ENCODE measurements around the gene NLRP1.
A peak's percentile ranks its signal among the peaks of the same experiment; 100 is the strongest.

NLRP1 gene

DNA sequence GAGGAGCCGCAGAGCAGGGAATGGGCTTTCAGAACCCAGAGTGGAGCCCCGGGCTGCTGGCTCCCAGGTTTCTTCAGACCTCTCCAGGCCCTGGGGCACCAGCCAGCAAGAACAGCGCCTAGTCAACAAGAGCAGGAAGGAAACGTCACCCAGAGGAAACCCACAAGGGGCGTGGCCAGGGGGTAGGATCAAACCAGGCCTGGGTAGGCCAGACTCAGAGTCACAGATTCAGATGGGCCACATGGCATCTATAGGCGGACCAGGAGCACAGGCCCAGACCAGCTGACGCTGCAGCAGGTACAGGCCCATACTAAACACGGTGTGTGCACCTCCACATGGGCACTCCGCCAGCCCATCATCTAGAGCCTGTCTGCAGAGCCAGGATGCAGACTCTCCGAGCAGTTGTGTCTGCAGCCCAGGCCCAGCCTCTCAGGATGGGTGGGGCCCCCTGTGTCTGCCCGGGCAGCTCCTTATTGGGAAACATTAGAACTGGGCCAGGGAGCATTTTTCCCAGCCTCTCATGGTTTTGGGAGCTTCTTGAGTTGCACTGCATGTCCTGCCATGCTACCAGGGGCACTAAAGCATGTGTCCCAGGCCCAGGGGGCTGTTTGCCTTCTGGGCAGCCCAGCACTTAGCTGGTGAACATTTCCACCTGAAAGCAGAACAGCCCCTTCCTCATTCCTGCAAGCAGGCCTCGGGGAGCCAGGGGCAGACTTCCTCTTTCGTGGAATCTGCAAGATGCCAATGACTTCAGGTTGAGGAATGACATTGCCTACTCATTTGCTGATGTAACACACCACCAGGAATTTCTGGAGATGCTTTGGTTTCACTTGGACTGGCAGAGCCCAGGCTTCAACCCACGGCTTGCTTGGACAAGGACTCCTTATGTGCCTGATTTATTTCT is at the start of gene NLRP1:
Gene NLRP1, minus strand, starts transcription at position 127 of the 904 bp plus-strand sequence. CDS start 552 bp downstream, outside the sequence.
- Histone ChIP-seq H3K27me3 (ENCODE audit: low read depth, low read length) (no peaks in the 10 kb centered on the region), H3K27ac (ENCODE audit: low read length) (peak within 1 kb of the TSS; percentile 91), H3K4me3 (ENCODE audit: low read depth in 1 of 2, low read length in 2 of 2) (peak within 1 kb of the TSS; percentile 59 to 66), H3K9me3 (ENCODE audit: control insufficient read depth in 1 of 2, low read length in 2 of 2) (no peaks in the 10 kb centered on the region), H3K4me1 (ENCODE audit: control insufficient read depth in 1 of 2, insufficient read depth in 2 of 2, low read length in 2 of 2) (peaks cover 12 to 18% of the 10 kb centered on the region in 2 donors), H3K36me3 (ENCODE audit: control insufficient read depth in 1 of 2, insufficient read depth in 2 of 2, low read length in 2 of 2) (no peaks in the 10 kb centered on the region)

DNA sequence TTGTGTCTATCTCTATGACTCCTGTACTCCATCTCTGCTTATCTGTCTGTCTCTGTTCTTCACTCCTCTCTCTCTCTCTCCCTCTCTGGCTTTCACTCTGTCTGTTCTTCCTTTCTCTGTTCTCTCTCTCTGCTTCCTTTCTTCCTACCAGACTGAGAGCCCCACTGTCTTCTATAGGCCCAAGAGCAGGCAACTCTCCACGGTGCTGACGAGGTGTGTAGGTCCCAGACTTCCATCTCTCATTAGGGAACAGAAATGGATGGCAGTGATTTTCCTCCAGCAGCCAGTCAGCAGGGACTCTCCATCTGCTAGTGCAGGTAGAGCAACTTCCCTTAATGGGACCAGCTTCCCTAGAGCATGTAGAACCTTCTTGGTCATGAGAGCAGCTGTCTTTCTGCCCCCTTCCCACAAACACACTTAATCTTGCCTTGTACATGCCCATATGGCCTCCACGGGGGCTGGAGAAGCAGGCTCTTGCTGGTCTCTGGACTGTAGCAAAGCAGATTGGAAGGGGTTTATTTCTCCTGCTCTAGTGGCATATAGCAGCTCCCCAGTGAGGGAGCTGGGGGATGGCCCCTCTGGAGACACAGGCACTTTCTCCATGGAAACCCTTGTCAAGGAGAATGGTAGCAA is 47.8 kb upstream of the NLRP1 start:
- Histone ChIP-seq H3K27ac (ENCODE audit: low read length) (no peak overlapping the region), H3K9me3 (ENCODE audit: control insufficient read depth in 1 of 2, low read length in 2 of 2) (no peaks in the 10 kb centered on the region), H3K4me3 (ENCODE audit: low read depth in 1 of 2, low read length in 2 of 2) (no peak overlapping the region), H3K27me3 (ENCODE audit: low read depth, low read length) (no peaks in the 10 kb centered on the region), H3K36me3 (ENCODE audit: control insufficient read depth in 1 of 2, insufficient read depth in 2 of 2, low read length in 2 of 2) (no peaks in the 10 kb centered on the region), H3K4me1 (ENCODE audit: control insufficient read depth in 1 of 2, insufficient read depth in 2 of 2, low read length in 2 of 2) (no peaks in the 10 kb centered on the region)

DNA sequence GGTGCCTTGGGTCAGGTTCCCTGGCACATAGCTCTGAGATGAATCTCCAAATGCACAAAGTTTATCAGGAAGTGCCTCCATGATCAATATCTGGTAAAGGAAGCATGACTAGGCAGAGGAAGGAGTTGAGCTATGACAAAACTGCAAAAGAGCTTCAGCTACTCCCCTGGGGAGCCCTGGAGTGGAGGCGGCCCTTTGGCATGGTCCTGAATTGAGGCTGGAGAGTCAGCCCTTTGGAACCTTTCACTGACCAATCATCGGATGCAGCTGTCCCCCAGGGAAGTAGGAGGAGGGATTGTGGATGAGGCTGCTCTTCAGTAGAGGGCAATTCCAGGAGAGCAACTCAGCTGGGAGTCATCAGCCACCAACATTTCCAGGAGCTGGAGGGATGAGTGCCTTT is 46.1 kb upstream of the NLRP1 start:
- H3K27ac ChIP-seq (ENCODE audit: low read length): no peak overlapping the region
- H3K4me1 ChIP-seq (ENCODE audit: control insufficient read depth in 1 of 2, insufficient read depth in 2 of 2, low read length in 2 of 2): no peaks in the 10 kb centered on the region
- H3K36me3 ChIP-seq (ENCODE audit: control insufficient read depth in 1 of 2, insufficient read depth in 2 of 2, low read length in 2 of 2): no peaks in the 10 kb centered on the region
- H3K4me3 ChIP-seq (ENCODE audit: low read depth in 1 of 2, low read length in 2 of 2): no peak overlapping the region
- no peaks in the 10 kb centered on the region for H3K9me3 ChIP-seq (ENCODE audit: control insufficient read depth in 1 of 2, low read length in 2 of 2)
- no peaks in the 10 kb centered on the region for H3K27me3 ChIP-seq (ENCODE audit: low read depth, low read length)

DNA sequence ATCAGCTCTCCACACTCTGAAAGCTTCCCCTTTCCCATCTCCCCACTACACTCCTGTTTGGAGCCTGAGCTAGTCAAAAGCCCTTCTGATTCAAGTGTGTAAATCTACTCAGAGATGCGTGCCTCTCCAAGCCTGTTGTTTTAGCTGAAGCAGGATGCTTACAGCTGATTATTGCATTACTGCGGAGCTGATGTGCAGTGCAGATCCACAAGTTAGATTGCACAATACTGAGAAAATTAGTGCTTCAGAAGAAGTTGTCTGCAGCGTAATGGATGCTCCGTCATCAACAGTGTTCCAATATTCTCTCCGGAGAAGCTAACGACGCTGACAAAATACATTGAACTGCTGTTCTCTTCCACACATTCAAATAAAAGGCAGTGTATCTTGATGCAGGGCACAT is 44.8 kb upstream of the NLRP1 start:
- Histone ChIP-seq H3K27me3 (ENCODE audit: low read depth, low read length) (no peaks in the 10 kb centered on the region), H3K36me3 (ENCODE audit: control insufficient read depth in 1 of 2, insufficient read depth in 2 of 2, low read length in 2 of 2) (no peaks in the 10 kb centered on the region), H3K4me3 (ENCODE audit: low read depth in 1 of 2, low read length in 2 of 2) (no peak overlapping the region), H3K27ac (ENCODE audit: low read length) (no peak overlapping the region), H3K9me3 (ENCODE audit: control insufficient read depth in 1 of 2, low read length in 2 of 2) (no peaks in the 10 kb centered on the region), H3K4me1 (ENCODE audit: control insufficient read depth in 1 of 2, insufficient read depth in 2 of 2, low read length in 2 of 2) (no peaks in the 10 kb centered on the region)

DNA sequence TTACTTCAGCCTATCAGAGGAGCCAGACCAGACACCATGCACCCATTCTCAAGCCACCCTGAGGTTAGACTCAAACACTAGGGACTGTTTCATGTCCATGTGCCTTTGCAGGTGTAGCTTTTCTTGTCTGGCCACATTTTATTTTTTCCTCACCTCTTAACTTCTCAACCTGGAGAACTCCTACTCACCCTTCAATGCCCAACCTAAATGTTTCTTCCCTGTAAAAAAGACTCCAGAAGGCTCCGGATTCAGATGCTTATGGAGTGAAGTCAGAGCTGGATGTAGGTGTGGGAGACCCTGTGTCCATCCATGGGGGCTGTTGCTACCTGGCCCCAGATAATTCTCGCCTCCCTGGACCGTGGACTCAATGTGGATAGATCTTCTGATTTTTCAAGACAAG is 44.0 kb upstream of the NLRP1 start:
- no peaks in the 10 kb centered on the region for H3K27me3 ChIP-seq (ENCODE audit: low read depth, low read length)
- no peaks in the 10 kb centered on the region for H3K36me3 ChIP-seq (ENCODE audit: control insufficient read depth in 1 of 2, insufficient read depth in 2 of 2, low read length in 2 of 2)
- H3K4me1 ChIP-seq (ENCODE audit: control insufficient read depth in 1 of 2, insufficient read depth in 2 of 2, low read length in 2 of 2): no peaks in the 10 kb centered on the region
- no peak overlapping the region for H3K4me3 ChIP-seq (ENCODE audit: low read depth in 1 of 2, low read length in 2 of 2)
- no peaks in the 10 kb centered on the region for H3K9me3 ChIP-seq (ENCODE audit: control insufficient read depth in 1 of 2, low read length in 2 of 2)
- no peak overlapping the region for H3K27ac ChIP-seq (ENCODE audit: low read length)

DNA sequence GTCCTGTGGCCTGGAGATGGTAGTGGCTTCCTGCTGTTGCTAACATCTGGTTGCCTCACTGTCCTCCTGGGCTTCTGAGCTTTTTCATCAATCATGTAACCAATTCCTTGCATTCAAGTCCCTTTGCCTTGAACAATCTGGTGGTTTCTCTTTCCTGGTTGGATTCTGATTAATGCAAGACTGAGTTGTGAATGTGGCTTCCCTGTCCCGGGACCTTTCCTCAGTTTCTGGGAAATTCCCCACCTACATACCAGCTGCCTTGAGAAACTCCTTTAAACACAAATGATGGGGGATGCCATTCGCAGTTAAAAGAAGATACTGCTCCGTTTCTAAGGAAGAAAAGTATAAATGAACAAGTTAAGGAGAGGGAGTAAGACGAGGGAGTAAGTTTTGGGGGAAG is 39.9 kb upstream of the NLRP1 start:
- Histone ChIP-seq H3K36me3 (ENCODE audit: control insufficient read depth in 1 of 2, insufficient read depth in 2 of 2, low read length in 2 of 2) (no peaks in the 10 kb centered on the region), H3K27ac (ENCODE audit: low read length) (no peak overlapping the region), H3K4me1 (ENCODE audit: control insufficient read depth in 1 of 2, insufficient read depth in 2 of 2, low read length in 2 of 2) (no peaks in the 10 kb centered on the region), H3K27me3 (ENCODE audit: low read depth, low read length) (no peaks in the 10 kb centered on the region), H3K4me3 (ENCODE audit: low read depth in 1 of 2, low read length in 2 of 2) (no peak overlapping the region), H3K9me3 (ENCODE audit: control insufficient read depth in 1 of 2, low read length in 2 of 2) (no peaks in the 10 kb centered on the region)

DNA sequence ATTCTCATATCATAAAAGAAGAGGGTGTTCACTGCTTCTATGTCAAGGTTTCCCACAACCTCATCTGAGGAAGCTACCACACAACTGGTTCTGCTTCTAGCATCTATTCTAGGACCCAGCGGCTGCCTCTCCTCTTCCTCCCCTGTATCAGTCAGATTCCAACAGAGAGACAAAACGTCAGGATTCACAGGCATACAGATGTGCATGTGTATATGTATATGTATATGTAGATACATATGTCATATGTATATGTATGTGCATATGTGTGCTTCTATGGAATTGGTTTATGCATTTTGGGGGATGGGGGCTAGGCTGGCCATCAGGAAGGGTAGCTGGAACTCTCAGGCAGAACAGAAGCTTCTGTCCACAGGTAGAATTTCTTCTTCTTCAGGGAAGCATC is 37.4 kb upstream of the NLRP1 start:
- Histone ChIP-seq H3K4me1 (ENCODE audit: control insufficient read depth in 1 of 2, insufficient read depth in 2 of 2, low read length in 2 of 2) (no peaks in the 10 kb centered on the region), H3K9me3 (ENCODE audit: control insufficient read depth in 1 of 2, low read length in 2 of 2) (no peaks in the 10 kb centered on the region), H3K27me3 (ENCODE audit: low read depth, low read length) (no peaks in the 10 kb centered on the region), H3K27ac (ENCODE audit: low read length) (no peak overlapping the region), H3K4me3 (ENCODE audit: low read depth in 1 of 2, low read length in 2 of 2) (no peak overlapping the region), H3K36me3 (ENCODE audit: control insufficient read depth in 1 of 2, insufficient read depth in 2 of 2, low read length in 2 of 2) (no peaks in the 10 kb centered on the region)

DNA sequence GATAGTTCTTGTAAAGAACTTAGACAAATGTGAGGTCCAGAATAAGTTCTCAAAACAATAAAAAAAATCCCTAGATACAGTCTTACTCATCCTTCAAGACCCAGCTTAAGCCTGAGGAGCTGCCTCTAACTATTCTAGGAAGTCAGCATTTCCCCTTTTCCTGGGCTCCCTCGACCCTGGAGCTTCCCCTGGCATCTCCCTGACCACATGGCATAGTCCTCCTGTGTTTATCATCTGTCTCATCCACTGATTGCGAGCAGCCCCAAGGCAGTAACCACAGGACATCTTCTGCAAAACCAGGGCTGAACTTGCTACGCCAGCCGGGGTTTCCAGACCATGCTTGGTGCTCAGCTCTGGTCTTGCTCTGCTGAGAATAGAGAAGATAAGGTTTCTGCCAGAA is 36.7 kb upstream of the NLRP1 start:
- Histone ChIP-seq H3K4me1 (ENCODE audit: control insufficient read depth in 1 of 2, insufficient read depth in 2 of 2, low read length in 2 of 2) (no peaks in the 10 kb centered on the region), H3K27me3 (ENCODE audit: low read depth, low read length) (no peaks in the 10 kb centered on the region), H3K9me3 (ENCODE audit: control insufficient read depth in 1 of 2, low read length in 2 of 2) (no peaks in the 10 kb centered on the region), H3K27ac (ENCODE audit: low read length) (no peak overlapping the region), H3K36me3 (ENCODE audit: control insufficient read depth in 1 of 2, insufficient read depth in 2 of 2, low read length in 2 of 2) (no peaks in the 10 kb centered on the region), H3K4me3 (ENCODE audit: low read depth in 1 of 2, low read length in 2 of 2) (no peak overlapping the region)

DNA sequence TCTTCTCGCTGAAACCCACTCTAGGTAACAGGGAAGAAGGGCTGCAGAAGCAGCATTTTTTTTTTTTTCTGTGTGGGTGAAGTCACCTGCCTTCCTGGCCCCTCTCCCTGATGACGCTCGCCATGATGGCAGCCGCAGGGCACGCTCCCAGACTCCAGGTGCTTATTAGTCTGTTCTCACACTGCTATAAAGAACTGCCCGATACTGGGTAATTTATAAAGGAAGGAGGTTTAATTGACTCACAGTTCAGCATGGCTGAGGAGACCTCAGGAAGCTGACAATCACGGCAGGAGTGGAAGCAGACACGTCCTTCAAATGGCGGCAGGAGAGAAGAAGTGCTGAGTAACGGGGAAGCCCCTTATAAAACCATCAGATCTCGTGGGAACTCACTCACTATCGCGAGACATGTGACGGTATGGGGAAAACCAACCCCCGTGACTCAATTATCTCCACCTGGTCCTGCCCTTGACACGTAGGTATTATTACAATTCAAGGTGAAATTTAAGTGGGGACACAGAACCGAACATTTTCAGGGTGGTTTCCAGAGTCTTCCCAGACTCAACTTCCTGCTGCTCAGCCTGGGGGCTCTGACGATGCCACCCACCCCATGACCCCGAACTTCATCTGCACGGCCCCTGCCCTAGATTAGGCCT is 34.9 kb upstream of the NLRP1 start:
- H3K9me3 ChIP-seq (ENCODE audit: control insufficient read depth in 1 of 2, low read length in 2 of 2): no peaks in the 10 kb centered on the region

DNA sequence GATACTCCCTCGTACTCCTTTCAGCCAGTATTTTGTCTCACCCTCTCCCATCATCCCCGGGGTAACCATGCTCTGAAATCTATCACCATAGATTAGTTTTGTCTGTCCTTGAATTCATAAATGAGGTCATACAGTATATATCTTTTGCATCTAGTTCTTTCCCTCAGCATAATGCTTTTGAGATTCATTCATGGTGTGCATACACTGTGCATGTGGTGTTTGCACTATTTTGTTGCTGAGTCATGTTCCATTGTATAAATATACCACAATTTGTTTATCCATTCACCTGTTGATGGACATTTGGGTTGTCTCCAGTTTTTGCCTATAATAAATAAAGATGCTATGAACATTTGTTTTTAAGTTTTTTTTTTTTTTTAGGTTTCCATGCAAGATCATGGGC is 34.2 kb upstream of the NLRP1 start:
- Histone ChIP-seq H3K27me3 (ENCODE audit: low read depth, low read length) (no peaks in the 10 kb centered on the region), H3K36me3 (ENCODE audit: control insufficient read depth in 1 of 2, insufficient read depth in 2 of 2, low read length in 2 of 2) (no peaks in the 10 kb centered on the region), H3K9me3 (ENCODE audit: control insufficient read depth in 1 of 2, low read length in 2 of 2) (no peaks in the 10 kb centered on the region)

More for the DNA sequence above, 34.9 kb upstream of the NLRP1 start:
- Histone ChIP-seq H3K27me3 (ENCODE audit: low read depth, low read length) (no peaks in the 10 kb centered on the region), H3K4me3 (ENCODE audit: low read depth in 1 of 2, low read length in 2 of 2) (no peak overlapping the region), H3K36me3 (ENCODE audit: control insufficient read depth in 1 of 2, insufficient read depth in 2 of 2, low read length in 2 of 2) (no peaks in the 10 kb centered on the region), H3K27ac (ENCODE audit: low read length) (no peak overlapping the region), H3K4me1 (ENCODE audit: control insufficient read depth in 1 of 2, insufficient read depth in 2 of 2, low read length in 2 of 2) (no peaks in the 10 kb centered on the region)

DNA sequence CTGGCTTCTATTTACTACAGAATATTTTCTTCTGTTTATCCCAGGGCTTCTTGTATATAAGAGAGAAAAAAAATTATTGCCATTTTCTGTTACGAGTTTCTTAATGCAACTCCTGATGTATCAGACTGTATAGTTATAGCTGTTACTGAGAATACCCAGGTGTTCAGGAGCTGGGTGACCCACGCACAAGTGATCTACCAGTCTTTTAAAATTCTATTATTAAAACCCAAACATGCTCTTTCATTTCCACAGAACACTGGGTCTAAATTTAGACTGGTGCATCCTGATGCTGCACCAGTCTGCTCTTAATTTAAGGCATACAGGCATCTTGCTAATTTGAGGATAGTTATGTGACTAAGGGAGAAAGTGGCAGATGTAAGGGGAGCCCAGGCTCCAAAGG is 31.2 kb upstream of the NLRP1 start:
- Histone ChIP-seq H3K4me3 (ENCODE audit: low read depth in 1 of 2, low read length in 2 of 2) (no peak overlapping the region), H3K36me3 (ENCODE audit: control insufficient read depth in 1 of 2, insufficient read depth in 2 of 2, low read length in 2 of 2) (no peaks in the 10 kb centered on the region), H3K27ac (ENCODE audit: low read length) (no peak overlapping the region), H3K9me3 (ENCODE audit: control insufficient read depth in 1 of 2, low read length in 2 of 2) (no peaks in the 10 kb centered on the region), H3K27me3 (ENCODE audit: low read depth, low read length) (peaks cover 6% of the 10 kb centered on the region), H3K4me1 (ENCODE audit: control insufficient read depth in 1 of 2, insufficient read depth in 2 of 2, low read length in 2 of 2) (no peaks in the 10 kb centered on the region)

More for the DNA sequence above, 34.2 kb upstream of the NLRP1 start:
- H3K4me3 ChIP-seq (ENCODE audit: low read depth in 1 of 2, low read length in 2 of 2): no peak overlapping the region
- H3K27ac ChIP-seq (ENCODE audit: low read length): no peak overlapping the region
- no peaks in the 10 kb centered on the region for H3K4me1 ChIP-seq (ENCODE audit: control insufficient read depth in 1 of 2, insufficient read depth in 2 of 2, low read length in 2 of 2)

Data from muscle layer of duodenum (tissue), 2 donors.